HG03175 (cell line): ENCODE data around the gene PIK3IP1.
"Not testable (repeated sequence)": the region's sequence is repeated elsewhere in the genome, so short reads cannot be mapped to it uniquely, and the experiment has no call there.

ENCODE experiments used
- ATAC-seq: cut with Tn5 transposase; IDR thresholded peaks from one replicate; pipeline ENCODE4 v1.9.1; 2021; ENCODE audit warnings: mild to moderate bottlenecking, moderate library complexity; ENCODE audit not compliant: unreplicated experiment

PIK3IP1 gene

GRCh38 chr22:31292236-31292989 lies at the start of gene PIK3IP1:
Gene PIK3IP1, minus strand, starts transcription at chr22:31292488. Its CDS starts 144 bp downstream, at chr22:31292344.
- ATAC-seq: no peak

- ATAC-seq: no peak
These were observed 49.2 kb upstream of the PIK3IP1 start for GRCh38 chr22:31341386-31342088.

DNA sequence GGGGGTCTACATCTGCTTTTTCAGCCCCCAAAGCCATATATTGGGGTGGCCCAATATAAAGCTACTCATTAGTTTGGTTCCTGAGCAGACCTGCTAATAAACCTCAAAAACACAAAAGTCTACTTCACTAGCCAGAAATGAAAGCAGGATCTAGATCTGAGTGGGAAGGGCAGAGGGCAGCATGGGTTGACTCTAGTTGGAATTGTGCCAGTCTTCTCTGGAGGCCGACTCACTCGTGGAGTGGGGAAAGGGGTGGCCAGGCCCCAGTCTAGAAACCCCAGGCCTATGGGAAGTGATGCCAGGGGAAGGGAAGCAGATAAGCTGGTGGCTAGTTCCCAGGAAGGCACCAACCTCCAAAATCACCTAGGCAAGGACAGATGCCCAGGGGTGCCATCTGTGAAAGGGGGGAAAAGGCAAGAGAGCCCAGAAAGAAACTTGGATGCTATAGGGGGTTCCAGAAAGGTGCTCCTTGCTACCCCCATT lies 48.5 kb upstream of the PIK3IP1 start:
- ATAC-seq: no peak

DNA sequence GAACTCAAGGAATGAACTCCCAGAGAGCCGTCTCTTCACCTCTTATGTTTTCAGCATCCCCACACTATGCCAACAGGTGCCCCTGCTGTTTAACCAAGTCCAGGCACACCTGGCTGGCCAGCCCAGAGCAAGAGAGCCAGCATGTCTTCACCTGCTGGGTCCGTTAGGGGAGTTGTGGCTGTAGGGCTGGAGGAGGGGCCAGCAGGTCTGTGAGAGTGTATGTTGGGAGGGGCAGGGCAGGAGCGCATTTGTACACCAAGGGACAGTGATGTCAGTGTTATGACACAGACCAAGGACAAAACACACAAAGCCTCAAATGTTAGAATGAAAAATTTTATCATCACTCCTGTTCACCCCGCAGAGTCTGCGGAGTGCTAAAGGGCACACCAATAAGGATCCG lies 48.1 kb upstream of the PIK3IP1 start:
- no peak for ATAC-seq

GRCh38 chr22:31339148-31339832 lies 47.0 kb upstream of the PIK3IP1 start:
- ATAC-seq: no peak

- no peak for ATAC-seq
These were observed 44.9 kb upstream of the PIK3IP1 start for GRCh38 chr22:31337178-31337577.

- no peak for ATAC-seq
These were observed 42.0 kb upstream of the PIK3IP1 start for GRCh38 chr22:31334329-31334728.

GRCh38 chr22:31333641-31334040 lies 41.4 kb upstream of the PIK3IP1 start:
- ATAC-seq: no peak

DNA sequence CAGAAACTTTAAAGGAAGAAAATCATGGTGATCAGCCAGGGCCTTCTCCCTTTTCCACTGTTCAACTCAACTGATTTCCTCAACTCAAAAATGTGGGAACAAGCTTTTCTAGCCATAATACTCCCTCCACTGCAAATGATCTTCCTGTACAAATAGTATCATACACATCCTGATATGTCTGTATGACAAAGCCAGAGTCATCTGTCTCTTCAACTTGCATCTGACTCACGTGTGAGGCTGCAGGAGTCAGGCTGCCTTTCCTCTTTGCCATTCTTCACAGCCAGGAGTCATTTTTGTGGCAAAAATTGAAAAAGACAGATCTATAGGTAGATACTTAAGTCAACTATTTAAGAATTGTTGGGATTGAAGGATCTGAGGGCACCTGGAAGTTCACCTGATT lies 40.6 kb upstream of the PIK3IP1 start:
- ATAC-seq: no peak

DNA sequence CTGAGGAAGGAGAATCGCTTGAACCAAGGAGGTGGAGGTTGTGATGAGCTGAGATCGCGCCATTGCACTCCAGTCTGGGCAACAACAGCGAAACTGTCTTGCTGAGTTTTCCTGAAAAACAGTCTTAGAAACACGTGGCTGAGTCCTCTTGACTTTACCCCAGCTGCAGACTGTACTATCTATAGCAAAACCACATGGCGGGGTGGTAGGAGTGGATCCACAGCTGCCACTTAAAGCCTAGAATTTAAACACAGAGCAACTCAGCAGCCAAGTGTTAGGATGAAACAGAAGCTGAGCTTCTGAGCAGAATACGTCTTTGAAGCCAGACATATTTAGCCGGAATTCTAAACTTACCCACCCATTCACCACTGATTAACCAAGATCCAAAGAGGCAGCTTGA lies 39.7 kb upstream of the PIK3IP1 start:
- no peak for ATAC-seq

GRCh38 chr22:31329453-31330215 lies 37.3 kb upstream of the PIK3IP1 start:
- ATAC-seq: no peak

DNA sequence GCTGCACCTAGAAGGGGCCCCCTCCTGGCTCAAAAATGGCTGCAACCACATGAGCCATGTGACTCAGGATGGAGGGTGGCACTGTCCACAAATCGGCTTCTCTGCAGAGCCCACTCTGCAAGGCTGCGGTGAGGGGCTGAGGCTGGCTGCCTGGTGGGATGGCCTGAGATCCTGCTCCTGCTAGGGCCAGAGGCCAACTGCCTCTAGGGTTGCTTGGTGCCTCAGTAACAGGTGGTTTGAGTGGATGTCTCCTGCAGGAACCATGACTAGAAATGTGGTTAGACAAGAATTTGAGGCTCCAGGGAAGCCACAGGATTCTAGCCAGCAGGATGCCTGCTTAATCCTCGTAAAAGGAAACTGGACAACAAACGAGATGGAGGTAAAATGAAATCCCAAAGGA lies 36.7 kb upstream of the PIK3IP1 start:
- no peak for ATAC-seq

DNA sequence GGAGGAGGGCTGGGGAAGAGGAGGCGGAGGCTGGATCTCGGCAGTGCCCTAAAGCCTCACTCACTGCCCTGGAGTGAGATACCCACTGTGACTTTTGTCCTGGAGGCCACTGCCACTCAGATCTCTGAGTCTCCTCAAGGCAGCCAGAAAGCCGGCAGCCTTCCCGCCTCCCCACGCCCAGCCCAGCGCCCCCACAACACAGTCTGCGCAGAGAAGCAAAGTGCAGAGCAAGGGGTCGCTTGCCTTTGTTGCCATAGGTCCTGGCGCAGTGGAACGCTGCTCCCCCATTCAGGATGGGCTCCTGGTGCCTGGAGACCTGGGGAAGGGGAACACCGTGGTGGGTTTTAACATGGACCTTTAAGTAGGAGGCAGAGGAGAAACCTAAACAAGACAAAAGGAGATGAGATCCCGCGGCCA lies 36.3 kb upstream of the PIK3IP1 start:
- no peak for ATAC-seq

DNA sequence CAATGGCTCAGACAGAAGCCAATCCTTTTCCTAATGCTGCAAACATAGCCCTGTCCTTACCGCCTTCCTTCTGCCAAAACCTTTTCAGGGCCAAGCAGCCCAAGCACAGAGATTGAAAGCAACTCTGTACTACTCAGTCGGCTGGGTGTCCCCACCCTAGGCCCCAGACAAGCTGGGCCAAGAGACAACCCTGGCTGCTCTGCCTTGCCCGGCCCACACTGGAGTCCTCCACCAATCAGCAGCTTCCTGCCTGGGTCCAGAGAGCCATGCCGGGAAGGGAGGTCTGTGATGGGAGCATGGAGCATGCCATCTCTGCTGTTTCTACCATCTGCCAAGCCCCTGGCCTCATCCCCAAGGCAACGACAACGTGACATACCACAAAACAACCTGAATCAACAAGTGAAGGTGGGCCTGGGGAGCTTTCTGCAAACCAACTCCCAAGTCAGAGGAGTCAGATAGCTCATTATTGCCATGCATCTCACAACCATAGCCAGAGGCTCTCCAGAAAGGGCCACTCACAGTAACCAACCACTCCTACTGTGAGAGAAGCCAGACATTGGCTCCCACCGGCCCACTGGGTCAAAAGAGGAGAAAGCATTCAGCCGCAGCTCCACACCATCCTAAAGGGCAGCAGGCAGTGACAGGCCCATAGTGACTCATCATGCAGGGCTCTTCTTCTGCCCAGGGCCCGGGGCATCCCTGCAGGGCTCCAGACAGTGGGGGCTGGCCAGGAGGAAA lies 35.7 kb upstream of the PIK3IP1 start:
- ATAC-seq: no peak

DNA sequence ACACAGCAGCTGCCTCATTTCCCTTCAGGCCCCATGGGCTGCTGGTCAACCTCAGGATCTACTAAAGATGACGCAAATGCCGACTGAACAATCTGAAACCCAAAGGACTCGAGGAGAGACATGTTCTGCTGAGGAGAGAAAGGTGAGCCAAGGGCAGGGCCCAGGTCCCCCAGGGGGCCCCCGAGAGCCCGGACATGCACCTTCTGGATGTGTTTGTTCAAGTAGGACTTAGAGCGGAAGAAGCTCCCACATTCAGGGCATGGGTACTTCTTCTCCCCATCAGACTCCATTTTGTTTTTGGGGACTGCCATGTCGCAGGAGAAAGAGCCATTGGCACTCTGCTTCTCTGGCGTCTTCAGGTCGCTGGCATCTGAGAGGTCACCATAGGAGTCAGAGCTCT lies 34.6 kb upstream of the PIK3IP1 start:
- no peak for ATAC-seq

- no peak for ATAC-seq
These were observed 31.6 kb upstream of the PIK3IP1 start for GRCh38 chr22:31323578-31324550.

- ATAC-seq: no peak
These were observed 29.1 kb upstream of the PIK3IP1 start for GRCh38 chr22:31321421-31321820.

DNA sequence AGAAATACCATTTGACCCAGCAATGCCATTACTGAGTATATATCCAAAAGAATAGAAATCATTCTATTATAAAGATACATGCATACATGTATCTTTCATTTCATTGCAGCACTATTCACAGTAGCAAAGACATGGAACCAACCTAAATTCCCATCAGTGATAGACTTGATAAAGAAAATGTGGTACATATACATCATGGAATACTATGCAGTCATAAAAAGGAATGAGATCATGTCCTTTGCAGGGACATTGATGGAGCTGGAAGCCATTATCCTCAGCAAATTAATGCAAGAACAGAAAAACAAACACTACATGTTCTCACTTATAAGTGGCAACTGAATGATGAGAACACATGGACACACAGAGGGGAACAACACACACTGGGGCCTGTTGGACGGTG lies 21.9 kb upstream of the PIK3IP1 start:
- ATAC-seq: not testable (repeated sequence)
